IMR-90 (cell line): ENCODE results near the gene ZBTB47. TPM values are rescaled to one million over a fixed set of nuclear protein-coding genes. Genes with fewer than 3 reads are reported as not detected.

Source experiments
- ATAC-seq: fragments of 200-7000 bp; cut with Tn5 transposase; 2 replicates; pipeline ENCODE4 v1.9.1; 2020; ENCODE audit warnings: low read depth, mild to moderate bottlenecking, moderate library complexity
- BruUV-seq: library from RNA; stranded (reverse); fragments of 400-500 nt; replicated peaks from 2 replicates; lab custom pipeline; 2021; lab: Mats Ljungman, UMichigan
- CTCF ChIA-PET: fragments of 300-600 bp; formaldehyde crosslinking; extraction: SDS; loops from one replicate; lab custom pipeline; 2021; ENCODE audit warnings: antibody characterized with exemption; lab: Yijun Ruan, JAX
- POLR2A ChIA-PET: fragments of 300-600 bp; sonication (Branson Sonifier 250); formaldehyde crosslinking; loops from one replicate; lab custom pipeline; 2022; ENCODE audit warnings: antibody characterized with exemption; ENCODE audit not compliant: unreplicated experiment; lab: Charles Lee
- DNase-seq: peaks from one replicate; pipeline ENCODE4 v3.0.0; 2013
- H2AFZ ChIP-seq: replicated peaks from 2 replicates; pipeline ENCODE3; 2013; ENCODE audit warnings: low read length, mild to moderate bottlenecking; ENCODE audit not compliant: poor library complexity
- H2AK5ac ChIP-seq: 2 replicates; pipeline ENCODE4 v1.6.1; 2013; ENCODE audit warnings: low read depth, low read length, inconsistent platforms
- H2AK9ac ChIP-seq: replicated peaks from 2 replicates; pipeline ENCODE3; 2013; ENCODE audit warnings: mild to moderate bottlenecking, low read depth, low read length, moderate library complexity; ENCODE audit not compliant: poor library complexity
- H2BK120ac ChIP-seq: 2 replicates; pipeline ENCODE4 v1.6.1; 2013; ENCODE audit warnings: low read depth, low read length, inconsistent platforms
- H2BK15ac ChIP-seq: 3 replicates; pipeline ENCODE4 v1.6.1; 2013; ENCODE audit warnings: low read depth, low read length, inconsistent platforms
- H2BK20ac ChIP-seq: 2 replicates; pipeline ENCODE4 v1.6.1; 2013; ENCODE audit warnings: low read depth, mild to moderate bottlenecking, inconsistent platforms, low read length, moderate library complexity
- H2BK5ac ChIP-seq: 2 replicates; pipeline ENCODE4 v1.6.1; 2013; ENCODE audit warnings: mild to moderate bottlenecking, low read depth, low read length, inconsistent platforms; ENCODE audit not compliant: poor library complexity, severe bottlenecking
- H3K14ac ChIP-seq: replicated peaks from 2 replicates; pipeline ENCODE4 v1.6.1; 2013; ENCODE audit warnings: low read depth, low read length, inconsistent platforms
- H3K18ac ChIP-seq: 2 replicates; pipeline ENCODE4 v1.6.1; 2013; ENCODE audit warnings: low read depth, low read length, control low read depth
- H3K23ac ChIP-seq: 2 replicates; pipeline ENCODE4 v1.6.1; 2013; ENCODE audit warnings: low read depth, low read length, inconsistent platforms
- H3K27ac ChIP-seq: 2 replicates; pipeline ENCODE4 v1.5.1; 2013; ENCODE audit warnings: mild to moderate bottlenecking, control low read depth, low read length; ENCODE audit not compliant: insufficient read depth
- H3K27me3 ChIP-seq: 2 replicates; pipeline ENCODE4 v1.6.1; 2013; ENCODE audit warnings: low read length; ENCODE audit not compliant: control insufficient read depth, insufficient read depth
- H3K36me3 ChIP-seq: 2 replicates; pipeline ENCODE4 v1.6.1; 2013; ENCODE audit warnings: low read length, mixed read lengths; ENCODE audit not compliant: control insufficient read depth, insufficient read depth
- H3K4ac ChIP-seq: 2 replicates; pipeline ENCODE4 v1.6.1; 2013; ENCODE audit warnings: low read depth, low read length, inconsistent platforms
- H3K4me1 ChIP-seq: 2 replicates; pipeline ENCODE4 v1.6.1; 2013; ENCODE audit warnings: low read length, mixed read lengths; ENCODE audit not compliant: control insufficient read depth, insufficient read depth
- H3K4me2 ChIP-seq: 2 replicates; pipeline ENCODE4 v1.6.1; 2013; ENCODE audit warnings: low read depth, mild to moderate bottlenecking, control low read depth, low read length, moderate library complexity
- H3K4me3 ChIP-seq: 2 replicates; pipeline ENCODE4 v1.5.1; 2013; ENCODE audit warnings: low read depth, mild to moderate bottlenecking, control low read depth, low read length, moderate library complexity; ENCODE audit not compliant: insufficient read depth
- H3K56ac ChIP-seq: 2 replicates; pipeline ENCODE4 v1.6.1; 2013; ENCODE audit warnings: low read length, inconsistent platforms; ENCODE audit not compliant: insufficient read depth; ENCODE audit errors: extremely low read depth
- H3K79me1 ChIP-seq, 2 experiments: 2 replicates each; pipeline ENCODE4 v1.6.1; 2013; ENCODE audit warnings: low read length in 2 of 2, inconsistent platforms in 1 of 2, low read depth in 1 of 2
- H3K9ac ChIP-seq: 2 replicates; pipeline ENCODE4 v1.6.1; 2013; ENCODE audit warnings: low read depth, low read length, control low read depth
- H3K9me1 ChIP-seq: 2 replicates; pipeline ENCODE4 v1.6.1; 2013; ENCODE audit warnings: low read length, inconsistent platforms; ENCODE audit not compliant: insufficient read depth
- H3K9me3 ChIP-seq: 2 replicates; pipeline ENCODE4 v1.6.1; 2013; ENCODE audit warnings: low read length; ENCODE audit not compliant: control insufficient read depth, insufficient read depth
- H4K20me1 ChIP-seq: 2 replicates; pipeline ENCODE4 v1.6.1; 2013; ENCODE audit warnings: low read length, inconsistent platforms; ENCODE audit not compliant: insufficient read depth
- H4K5ac ChIP-seq: 2 replicates; pipeline ENCODE4 v1.6.1; 2013; ENCODE audit warnings: mild to moderate bottlenecking, low read depth, low read length, control low read depth
- H4K8ac ChIP-seq, 2 experiments: 2 replicates each; pipeline ENCODE4 v1.6.1; 2013; ENCODE audit warnings: low read depth in 2 of 2, low read length in 2 of 2, control low read depth in 1 of 2, inconsistent platforms in 1 of 2
- H4K91ac ChIP-seq: 2 replicates; pipeline ENCODE4 v1.6.1; 2013; ENCODE audit warnings: low read depth, low read length, inconsistent platforms; ENCODE audit not compliant: insufficient read depth
- CHD1 ChIP-seq: IDR thresholded peaks from 2 replicates; pipeline ENCODE4 v1.6.1; 2012; ENCODE audit warnings: low read depth, low read length, improper control_type of control experiment
- ELK1 ChIP-seq: fragments of 150-350 bp; IDR thresholded peaks from 2 replicates; pipeline ENCODE4 v1.6.1; 2016; ENCODE audit warnings: low read depth, mild to moderate bottlenecking, low read length, moderate library complexity, borderline replicate concordance
- FOS ChIP-seq: fragments of 150-350 bp; IDR thresholded peaks from 2 replicates; pipeline ENCODE4 v1.6.1; 2016; ENCODE audit warnings: low read depth, low read length
- MAFK ChIP-seq: IDR thresholded peaks from 2 replicates; pipeline ENCODE4 v1.6.1; 2012; ENCODE audit warnings: low read depth, low read length, improper control_type of control experiment
- MAZ ChIP-seq: IDR thresholded peaks from 2 replicates; pipeline ENCODE4 v1.6.1; 2012; ENCODE audit warnings: low read depth, mild to moderate bottlenecking, low read length, improper control_type of control experiment, moderate library complexity, borderline replicate concordance
- MXI1 ChIP-seq: IDR thresholded peaks from 2 replicates; pipeline ENCODE4 v1.6.1; 2012; ENCODE audit warnings: low read depth, mild to moderate bottlenecking, low read length, moderate library complexity, borderline replicate concordance
- POLR2A ChIP-seq: IDR thresholded peaks from 2 replicates; pipeline ENCODE4 v1.6.1; 2012; ENCODE audit warnings: mild to moderate bottlenecking, low read depth, low read length
- RCOR1 ChIP-seq: IDR thresholded peaks from 2 replicates; pipeline ENCODE4 v1.6.1; 2012; ENCODE audit warnings: mild to moderate bottlenecking, low read length, improper control_type of control experiment; ENCODE audit not compliant: insufficient replicate concordance
- RFX5 ChIP-seq: IDR thresholded peaks from 2 replicates; pipeline ENCODE4 v1.8.0; 2012; ENCODE audit warnings: low read depth, mild to moderate bottlenecking, low read length, moderate library complexity
- SMC3 ChIP-seq: fragments of 150-350 bp; IDR thresholded peaks from 2 replicates; pipeline ENCODE4 v1.6.1; 2016; ENCODE audit warnings: low read depth, mild to moderate bottlenecking, antibody characterized with exemption, low read length, moderate library complexity
- WGBS, 2 experiments: methylation state at CpG; one replicate each; pipeline versions ENCODE4 v1.1.5 to v1.1.7; 2013; ENCODE audit warnings: missing lambda C conversion rate in 2 of 2; ENCODE audit not compliant: insufficient read length in 1 of 2; ENCODE audit errors: extremely low coverage in 2 of 2; 5-methylcytosine and 5-hydroxymethylcytosine counted together
- dilution Hi-C: fragments of 300-500 bp; cut with HindIII; formaldehyde crosslinking; loops from one replicate; pipeline ENCODE4 v1.14.3; 2018; ENCODE audit warnings: low sequenced_read_pairs; ENCODE audit not compliant: unreplicated experiment
- in situ Hi-C: fragments of 300-500 bp; cut with MboI; formaldehyde crosslinking; loops from 3 replicates; pipeline ENCODE4 v1.14.3; 2019; ENCODE audit warnings: low sequenced_read_pairs, inconsistent platforms, mixed read lengths
- intact Hi-C: fragments of 100-400 bp; cut with micrococcal nuclease; formaldehyde crosslinking; loops from 2 replicates; pipeline ENCODE4 v1.10.0; 2022
- polyA plus RNA-seq, 3 experiments: library from polyadenylated mRNA; depleted of rRNA; stranded (reverse); fragments of >200 nt; gene quantifications; 2 replicates each; pipeline ENCODE4 v1.2.3, GENCODE V29; 2012; ENCODE audit warnings: low replicate concordance in 1 of 3
- total RNA-seq: library from RNA; depleted of rRNA; stranded (reverse); fragments of >200 nt; gene quantifications from 2 replicates; pipeline ENCODE4 v1.2.3, GENCODE V29; 2012
- TF ChIP-seq, protein P1 (sequence below): fragments of 150-350 bp; IDR thresholded peaks from 2 replicates; pipeline ENCODE4 v1.6.1; 2017; ENCODE audit warnings: mild to moderate bottlenecking, antibody characterized with exemption, low read length, low read depth
- TF ChIP-seq, protein P2 (sequence below): conservative IDR thresholded peaks from 2 replicates; pipeline ENCODE4 v1.5.1; 2012; ENCODE audit warnings: mild to moderate bottlenecking, low read depth, low read length, improper control_type of control experiment

The ZBTB47 gene
- total and polyA plus RNA-seq, 2 of the 4 experiments (the other 2 are of a cell fraction), result 10.9 to 16.8 TPM

DNA sequence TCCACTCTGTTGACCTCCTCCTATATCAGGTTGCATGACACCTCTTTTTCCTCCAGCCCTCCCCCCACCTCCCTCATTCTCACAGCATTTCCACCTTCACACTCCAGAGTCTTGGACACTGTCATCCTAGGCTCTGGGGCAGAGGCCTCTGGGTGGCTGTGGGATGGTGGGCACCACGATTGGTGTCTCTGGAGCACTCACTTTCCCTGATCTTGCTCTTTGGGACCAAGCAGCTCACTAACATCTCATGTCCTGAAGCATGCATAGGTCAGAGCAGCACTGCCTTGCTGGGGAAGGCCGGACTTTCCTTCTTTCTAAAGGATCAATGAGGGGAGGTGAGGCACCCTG is 14.9 kb downstream of the ZBTB47 start:
- Histone ChIP-seq H2BK15ac (no peak overlapping the region), H3K9me3 (peaks cover 5% of the 10 kb centered on the region), H3K4me3 (no peak overlapping the region), H3K27me3 (peaks cover 9% of the 10 kb centered on the region; the same call in 1 of the 2 replicates), H3K23ac (no peak overlapping the region), H3K36me3 (no peaks in the 10 kb centered on the region), H4K91ac (no peak overlapping the region), H2BK120ac (no peak overlapping the region), H2AK5ac (no peak overlapping the region), H3K9me1 (peaks cover 3% of the 10 kb centered on the region; the same call in 1 of the 2 replicates), H3K27ac (no peak overlapping the region), H4K8ac (no peak overlapping the region), H2AFZ (no peak overlapping the region), H4K5ac (no peak overlapping the region), H3K9ac (no peak overlapping the region), H3K4ac (no peak overlapping the region), H3K4me2 (no peak overlapping the region), H2BK20ac (no peak overlapping the region), H3K14ac (no peak overlapping the region), H4K20me1 (no peaks in the 10 kb centered on the region; the same call in 1 of the 2 replicates), H2AK9ac (no peak overlapping the region), H3K18ac (no peak overlapping the region), H3K79me1 (no peaks in the 10 kb centered on the region), H3K4me1 (no peaks in the 10 kb centered on the region; the same call in 1 of the 2 replicates), H3K56ac (no peak overlapping the region), H2BK5ac (no peak overlapping the region)
- no TSS peak for BruUV-seq
- no peak for TF ChIP-seq MAZ
- no peak for TF ChIP-seq SMC3
- TF ChIP-seq, protein P1, sequence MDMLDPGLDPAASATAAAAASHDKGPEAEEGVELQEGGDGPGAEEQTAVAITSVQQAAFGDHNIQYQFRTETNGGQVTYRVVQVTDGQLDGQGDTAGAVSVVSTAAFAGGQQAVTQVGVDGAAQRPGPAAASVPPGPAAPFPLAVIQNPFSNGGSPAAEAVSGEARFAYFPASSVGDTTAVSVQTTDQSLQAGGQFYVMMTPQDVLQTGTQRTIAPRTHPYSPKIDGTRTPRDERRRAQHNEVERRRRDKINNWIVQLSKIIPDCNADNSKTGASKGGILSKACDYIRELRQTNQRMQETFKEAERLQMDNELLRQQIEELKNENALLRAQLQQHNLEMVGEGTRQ, result no peak
- no peak for TF ChIP-seq RCOR1
- no peak for TF ChIP-seq ELK1
- no peak for TF ChIP-seq MAFK
- no peak for TF ChIP-seq POLR2A
- no peak for TF ChIP-seq MXI1
- TF ChIP-seq, protein P2, sequence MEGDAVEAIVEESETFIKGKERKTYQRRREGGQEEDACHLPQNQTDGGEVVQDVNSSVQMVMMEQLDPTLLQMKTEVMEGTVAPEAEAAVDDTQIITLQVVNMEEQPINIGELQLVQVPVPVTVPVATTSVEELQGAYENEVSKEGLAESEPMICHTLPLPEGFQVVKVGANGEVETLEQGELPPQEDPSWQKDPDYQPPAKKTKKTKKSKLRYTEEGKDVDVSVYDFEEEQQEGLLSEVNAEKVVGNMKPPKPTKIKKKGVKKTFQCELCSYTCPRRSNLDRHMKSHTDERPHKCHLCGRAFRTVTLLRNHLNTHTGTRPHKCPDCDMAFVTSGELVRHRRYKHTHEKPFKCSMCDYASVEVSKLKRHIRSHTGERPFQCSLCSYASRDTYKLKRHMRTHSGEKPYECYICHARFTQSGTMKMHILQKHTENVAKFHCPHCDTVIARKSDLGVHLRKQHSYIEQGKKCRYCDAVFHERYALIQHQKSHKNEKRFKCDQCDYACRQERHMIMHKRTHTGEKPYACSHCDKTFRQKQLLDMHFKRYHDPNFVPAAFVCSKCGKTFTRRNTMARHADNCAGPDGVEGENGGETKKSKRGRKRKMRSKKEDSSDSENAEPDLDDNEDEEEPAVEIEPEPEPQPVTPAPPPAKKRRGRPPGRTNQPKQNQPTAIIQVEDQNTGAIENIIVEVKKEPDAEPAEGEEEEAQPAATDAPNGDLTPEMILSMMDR, result no peak
- no peak for TF ChIP-seq CHD1
- no peak for TF ChIP-seq RFX5
- TF ChIP-seq FOS, result no peak
- ATAC-seq, result no peak
- intact Hi-C loops, result no loop called here
- POLR2A ChIA-PET, result no interaction called here
- dilution Hi-C loops, result no loop called here
- no peak for DNase-seq
- in situ Hi-C loops, result no loop called here
- CTCF ChIA-PET, result interaction anchor here (1.0 kb wide), 1 partner anchor 15 kb away, joined by 4 read pairs; the partner anchor contains the start of gene ZBTB47
- no CpG with 5 or more reads among the region's 2 CpGs for WGBS, 2 experiments
